Measurements from ENCODE around the gene PIGZ.

PIGZ gene

GRCh38 chr3:196968233-196969133 is at the start of gene PIGZ:
Gene PIGZ (minus strand): TSS chr3:196968833. CDS start chr3:196952031, 16,802 bp downstream.
- H3K4me3 ChIP-seq (ENCODE audit: control insufficient read depth, low read depth, low read length): peak within 1 kb of the TSS; percentile 58
- TF ChIP-seq CTCF (conservative IDR thresholded peaks at IDR 0.05; ENCODE audit: control insufficient read depth, insufficient read depth, low read depth, low read length): no peak
- peak; percentile 28 for DNase-seq (ENCODE audit: low read depth)

DNA sequence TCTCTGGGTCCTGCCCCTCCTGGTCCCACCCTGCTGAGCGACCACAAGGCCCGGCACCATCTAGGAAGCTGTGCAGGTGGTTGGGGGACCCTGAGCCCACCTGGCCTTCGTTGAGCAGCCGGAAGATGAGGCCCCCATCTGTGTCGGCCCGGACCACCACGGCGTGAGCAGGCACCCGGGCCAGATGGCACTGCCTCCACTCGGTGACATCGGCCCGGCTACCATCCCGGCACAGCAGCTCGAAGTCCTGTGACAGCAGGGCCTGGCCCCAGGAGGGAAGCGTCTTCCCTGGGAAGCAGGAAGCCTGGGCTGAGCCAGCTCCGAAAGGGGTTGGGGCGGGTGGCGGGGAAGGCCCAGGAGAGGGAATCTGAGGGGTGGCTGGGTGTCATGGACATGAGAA is 48.4 kb upstream of the PIGZ start:
- no peak for DNase-seq (ENCODE audit: low read depth)
- H3K4me3 ChIP-seq (ENCODE audit: control insufficient read depth, low read depth, low read length): no peak overlapping the region
- no peak for TF ChIP-seq CTCF (conservative IDR thresholded peaks at IDR 0.05; ENCODE audit: control insufficient read depth, insufficient read depth, low read depth, low read length)

DNA sequence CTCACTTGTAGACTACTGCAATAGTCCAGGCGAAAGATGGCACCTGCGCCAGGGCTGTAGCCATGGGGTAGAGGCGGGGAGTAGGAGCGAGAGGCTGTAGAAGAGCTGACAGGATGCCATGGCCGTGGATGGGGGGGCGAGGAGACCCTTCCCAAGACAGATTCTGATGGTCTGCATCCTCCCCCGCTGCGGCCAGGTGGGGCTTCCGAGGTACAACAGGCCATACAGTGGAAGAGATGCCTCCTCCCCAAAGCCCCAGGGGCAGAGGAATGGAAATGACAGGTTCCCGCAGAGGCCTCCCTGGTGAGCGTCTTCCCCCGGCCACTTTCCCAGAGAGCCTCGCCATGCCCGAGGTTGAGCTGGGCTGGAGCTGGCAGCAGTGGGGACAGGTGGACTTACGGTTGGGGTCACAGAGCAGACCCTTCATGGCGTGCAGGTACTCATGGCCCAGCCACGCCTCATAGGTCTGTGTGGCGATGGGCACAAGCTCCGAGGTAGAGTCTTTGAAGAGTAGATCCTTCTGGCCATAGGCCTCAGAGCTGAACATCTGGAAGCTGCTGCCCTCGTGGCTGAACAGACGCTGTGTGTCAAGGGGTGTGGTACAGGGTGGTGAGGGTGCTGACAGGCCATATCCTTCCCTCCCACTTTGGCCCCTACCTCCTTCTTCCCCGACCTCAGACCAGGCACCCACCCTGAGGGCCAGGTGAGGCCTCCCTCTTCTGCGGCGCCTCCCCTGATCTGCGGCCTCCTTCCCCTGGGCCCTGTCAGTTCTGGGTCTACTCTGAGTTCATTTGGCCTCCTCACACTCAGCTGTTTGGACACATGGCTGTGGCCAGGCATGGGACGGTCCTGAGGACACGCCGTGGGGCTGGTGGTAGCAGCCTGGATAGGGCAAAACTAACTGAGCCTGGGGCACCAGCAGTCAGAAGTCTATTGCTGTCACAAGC is 47.4 kb upstream of the PIGZ start:
- no peak overlapping the region for H3K4me3 ChIP-seq (ENCODE audit: control insufficient read depth, low read depth, low read length)
- no peak for TF ChIP-seq CTCF (conservative IDR thresholded peaks at IDR 0.05; ENCODE audit: control insufficient read depth, insufficient read depth, low read depth, low read length)
- no peak for DNase-seq (ENCODE audit: low read depth)

GRCh38 chr3:197014942-197015575 is 46.4 kb upstream of the PIGZ start:
- no peak for TF ChIP-seq CTCF (conservative IDR thresholded peaks at IDR 0.05; ENCODE audit: control insufficient read depth, insufficient read depth, low read depth, low read length)
- no peak for DNase-seq (ENCODE audit: low read depth)
- no peak overlapping the region for H3K4me3 ChIP-seq (ENCODE audit: control insufficient read depth, low read depth, low read length)

- no peak overlapping the region for H3K4me3 ChIP-seq (ENCODE audit: control insufficient read depth, low read depth, low read length)
- TF ChIP-seq CTCF (conservative IDR thresholded peaks at IDR 0.05; ENCODE audit: control insufficient read depth, insufficient read depth, low read depth, low read length): no peak
- no peak for DNase-seq (ENCODE audit: low read depth)
Measured at GRCh38 chr3:197014024-197014423, 45.4 kb upstream of the PIGZ start.

DNA sequence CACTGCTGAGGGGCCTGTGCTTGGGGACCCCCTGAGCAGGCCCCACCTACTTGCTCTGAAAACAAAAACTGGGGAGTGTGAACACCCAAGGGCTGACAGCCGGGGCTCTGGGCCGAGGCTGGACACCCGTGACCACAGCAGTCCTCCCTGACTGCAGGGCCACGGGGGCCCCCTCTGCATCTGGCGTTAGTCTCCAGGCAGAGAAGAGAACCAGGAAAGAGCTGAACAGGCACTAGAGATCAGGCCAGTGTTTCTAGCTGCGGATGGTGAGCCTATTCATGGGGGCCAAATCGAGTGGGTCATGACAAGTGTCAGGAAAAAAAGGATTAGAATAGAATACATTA is 43.9 kb upstream of the PIGZ start:
- H3K4me3 ChIP-seq (ENCODE audit: control insufficient read depth, low read depth, low read length): no peak overlapping the region
- DNase-seq (ENCODE audit: low read depth): no peak
- no peak for TF ChIP-seq CTCF (conservative IDR thresholded peaks at IDR 0.05; ENCODE audit: control insufficient read depth, insufficient read depth, low read depth, low read length)
